Panc1 (cell line): Measurements from ENCODE around the gene SSTR5. TPM values are rescaled to one million over a fixed set of nuclear protein-coding genes. Genes with fewer than 3 reads are reported as not detected.
A peak's percentile ranks its signal among the peaks of the same experiment; 100 is the strongest.

Experiments
- ATAC-seq: fragments of 200-7000 bp; cut with Tn5 transposase; 2 replicates; pipeline ENCODE4 v1.9.1; 2020; ENCODE audit warnings: mild to moderate bottlenecking, moderate library complexity
- BruUV-seq: library from RNA; stranded (reverse); fragments of 400-500 nt; replicated peaks from 2 replicates; lab custom pipeline; 2021; lab: Mats Ljungman, UMichigan
- CTCF ChIA-PET: fragments of 300-600 bp; sonication (Branson Sonifier 250); formaldehyde crosslinking; loops from one replicate; lab custom pipeline; 2022; ENCODE audit warnings: antibody characterized with exemption; lab: Charles Lee
- POLR2A ChIA-PET: fragments of 300-600 bp; sonication (Branson Sonifier 250); formaldehyde crosslinking; loops from one replicate; lab custom pipeline; 2022; ENCODE audit warnings: antibody characterized with exemption; lab: Charles Lee
- DNase-seq: peaks from one replicate; pipeline ENCODE4 v3.0.0-alpha.2; 2010; ENCODE audit warnings: low read depth, low spot score
- H3K27ac ChIP-seq: 2 replicates; pipeline ENCODE4 v1.5.1; 2011; ENCODE audit warnings: mild to moderate bottlenecking, low read length, inconsistent platforms
- H3K27me3 ChIP-seq: fragments of 200-500 bp; sonication (Bioruptor generic); 2 replicates; pipeline ENCODE4 v1.6.0; 2014; ENCODE audit warnings: low read length, inconsistent platforms; ENCODE audit not compliant: control insufficient read depth, insufficient read depth
- H3K36me3 ChIP-seq: fragments of 200-500 bp; sonication (Bioruptor generic); 2 replicates; pipeline ENCODE4 v1.5.1; 2014; ENCODE audit warnings: inconsistent platforms, mild to moderate bottlenecking, low read length, moderate library complexity; ENCODE audit not compliant: control insufficient read depth, insufficient read depth
- H3K4me1 ChIP-seq: 2 replicates; pipeline ENCODE4 v1.5.1; 2011; ENCODE audit warnings: inconsistent platforms, mild to moderate bottlenecking, low read length, moderate library complexity; ENCODE audit not compliant: control insufficient read depth, insufficient read depth
- H3K4me3 ChIP-seq, 2 experiments: 2 replicates each; pipeline ENCODE4 v1.5.1; 2011 to 2012; ENCODE audit warnings: low read depth in 2 of 2, low read length in 2 of 2, mild to moderate bottlenecking in 2 of 2, inconsistent platforms in 1 of 2, moderate library complexity in 1 of 2
- H3K9me3 ChIP-seq: fragments of 200-500 bp; sonication (Bioruptor generic); 2 replicates; pipeline ENCODE4 v1.5.1; 2014; ENCODE audit warnings: low read depth, mild to moderate bottlenecking, inconsistent platforms, low read length, moderate library complexity; ENCODE audit not compliant: control insufficient read depth, insufficient read depth
- CTCF ChIP-seq: fragments of 450-650 bp; IDR thresholded peaks from 2 replicates; pipeline ENCODE4 v1.5.1; 2017; ENCODE audit warnings: mild to moderate bottlenecking
- POLR2AphosphoS5 ChIP-seq: IDR thresholded peaks from 2 replicates; pipeline ENCODE4 v1.6.1; 2012; ENCODE audit warnings: mild to moderate bottlenecking, low read depth, low read length, moderate library complexity
- REST ChIP-seq, 2 experiments: IDR thresholded peaks; 2 replicates each; pipeline ENCODE4 v1.6.1; 2011 to 2012; ENCODE audit warnings: low read depth in 2 of 2, control low read depth in 1 of 2, low read length in 1 of 2, mild to moderate bottlenecking in 1 of 2, moderate library complexity in 1 of 2; ENCODE audit not compliant: insufficient read depth in 1 of 2
- SIN3A ChIP-seq: IDR thresholded peaks from 2 replicates; pipeline ENCODE4 v1.6.1; 2012; ENCODE audit warnings: low read depth, mild to moderate bottlenecking, low read length, moderate library complexity, borderline replicate concordance; ENCODE audit not compliant: insufficient read depth
- TCF7L2 ChIP-seq: IDR thresholded peaks from 2 replicates; pipeline ENCODE4 v1.6.1; 2011; ENCODE audit warnings: mild to moderate bottlenecking, low read depth, low read length, inconsistent platforms
- in situ Hi-C: cut with HindIII; loops from 2 replicates; pipeline ENCODE4 v1.10.0; 2016; ENCODE audit warnings: low sequenced_read_pairs, low pct_unique_long_range_greater_than_20kb
- intact Hi-C: fragments of 100-400 bp; cut with micrococcal nuclease; formaldehyde crosslinking; loops from one replicate; pipeline ENCODE4 v1.10.0; 2022; ENCODE audit not compliant: unreplicated experiment
- total RNA-seq: library from RNA; stranded (reverse); gene quantifications from one replicate; pipeline ENCODE4 v1.2.1, GENCODE V29; 2021; ENCODE audit not compliant: unreplicated experiment

Gene SSTR5
- total RNA-seq, 1 experiment from 2014 or later, result 2.8 TPM

- BruUV-seq, result no TSS peak
- H3K36me3 ChIP-seq, result no peaks in the 10 kb centered on the region
- TF ChIP-seq POLR2AphosphoS5, result no peak
- no peak for TF ChIP-seq REST (IDR thresholded peaks at IDR 0.05; ENCODE audit: insufficient read depth in 1 of 2, low read depth in 2 of 2, low read length in 1 of 2)
- no peak for TF ChIP-seq CTCF
- TF ChIP-seq SIN3A, result no peak
- TF ChIP-seq TCF7L2, result no peak
- H3K4me3 ChIP-seq, result no peak overlapping the region
- intact Hi-C loops (no loop called here), in situ Hi-C loops (no loop called here)
- CTCF ChIA-PET, result interaction anchor here (0.5 to 0.9 kb wide), 2 partner anchors 12 to 34 kb away, joined by 3 to 4 read pairs; no protein-coding TSS in a partner anchor
- peaks cover 30% of the 10 kb centered on the region for H3K4me1 ChIP-seq
- H3K27ac ChIP-seq, result no peak overlapping the region
- no peaks in the 10 kb centered on the region for H3K9me3 ChIP-seq
- no peak for ATAC-seq
- no peaks in the 10 kb centered on the region; the same call in 1 of the 2 replicates for H3K27me3 ChIP-seq
- POLR2A ChIA-PET, result interaction anchor here (0.6 to 0.7 kb wide), 2 partner anchors 22 to 295 kb away, joined by 3 read pairs; no protein-coding TSS in a partner anchor
- no peak for DNase-seq
These were observed 3.4 kb upstream of the SSTR5 start for GRCh38 chr16:1069154-1069553.

- TF ChIP-seq CTCF (no peak), REST (IDR thresholded peaks at IDR 0.05; ENCODE audit: insufficient read depth in 1 of 2, low read depth in 2 of 2, low read length in 1 of 2) (no peak), TCF7L2 (no peak), SIN3A (no peak), POLR2AphosphoS5 (no peak)
- ChIA-PET CTCF (interaction anchor here (0.9 kb wide), 2 partner anchors 13 to 33 kb away, joined by 3 read pairs; no protein-coding TSS in a partner anchor), POLR2A (no interaction called here)
- in situ Hi-C loops, result no loop called here
- H3K27me3 ChIP-seq, result no peaks in the 10 kb centered on the region; the same call in 1 of the 2 replicates
- no TSS peak for BruUV-seq
- no peak overlapping the region for H3K27ac ChIP-seq
- no peaks in the 10 kb centered on the region for H3K36me3 ChIP-seq
- no peak overlapping the region for H3K4me3 ChIP-seq
- ATAC-seq (peak; percentile 2; the same call in 1 of the 2 replicates), DNase-seq (no peak)
- intact Hi-C loops, result no loop called here
- peaks cover 38% of the 10 kb centered on the region for H3K4me1 ChIP-seq
- H3K9me3 ChIP-seq, result no peaks in the 10 kb centered on the region
These were observed 2.3 kb upstream of the SSTR5 start for GRCh38 chr16:1070084-1070863.
